ENCODE measurements around the gene VDR. TPM values are rescaled to one million over a fixed set of nuclear protein-coding genes. Genes with fewer than 3 reads are reported as not detected.

Gene VDR
- total RNA-seq, 1 experiment from 2014 or later: 9.5 TPM

DNA sequence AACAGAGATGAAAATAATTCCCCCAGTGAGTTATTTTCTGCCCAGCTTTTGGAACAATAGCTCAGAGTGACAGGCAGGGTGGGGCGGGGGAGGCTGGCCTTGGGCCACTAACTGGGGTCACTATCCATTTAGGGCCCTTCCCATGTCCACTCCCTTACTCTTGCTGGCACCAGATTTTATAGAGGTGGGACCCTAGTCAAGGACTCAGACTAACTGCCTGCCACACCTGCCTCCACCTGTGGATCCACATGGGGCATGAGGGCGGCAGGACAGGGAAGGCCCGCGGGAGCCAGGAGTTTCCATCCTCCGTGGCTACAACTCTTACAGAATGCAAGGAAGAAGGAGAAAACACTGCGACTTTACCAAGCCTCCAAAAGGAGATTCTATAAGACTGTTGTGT lies 10.1 kb downstream of the VDR start:
- no peak for DNase-seq (ENCODE audit: low read depth, low spot score)
- Histone ChIP-seq H3K79me2 (ENCODE audit: insufficient read depth, low read length) (peaks cover 9% of the 10 kb centered on the region; the same call in 1 of the 2 replicates), H2AFZ (ENCODE audit: low read depth, low read length, poor library complexity, severe bottlenecking) (no peak overlapping the region), H3K9ac (ENCODE audit: low read length) (no peak overlapping the region), H4K20me1 (ENCODE audit: insufficient read depth) (no peaks in the 10 kb centered on the region), H3K36me3 (ENCODE audit: control insufficient read depth in 1 of 2, insufficient read depth in 2 of 2, low read length in 2 of 2) (no peaks in the 10 kb centered on the region), H3K27me3 (ENCODE audit: insufficient read depth, low read length) (no peaks in the 10 kb centered on the region), H3K4me3 (replicated peaks in 1 of 2; ENCODE audit: low read depth in 1 of 2, low read length in 2 of 2) (no peak overlapping the region), H3K27ac (ENCODE audit: low read depth, low read length) (no peak overlapping the region), H3K4me1 (ENCODE audit: control insufficient read depth in 1 of 2, insufficient read depth in 2 of 2, low read length in 2 of 2) (0 out of 4 replicates have a peak, but pooled peaks cover 0 to 2% of the 10 kb centered on the region in 2 experiments), H3K9me3 (ENCODE audit: control insufficient read depth in 1 of 2, insufficient read depth in 1 of 2, low read depth in 1 of 2, low read length in 2 of 2) (no peaks in the 10 kb centered on the region), H3K4me2 (ENCODE audit: low read length) (no peak overlapping the region), H3K9me2 (ENCODE audit: insufficient read depth) (no peaks in the 10 kb centered on the region)
- ChIA-PET POLR2A (interaction anchor here (3.7 kb wide), 1 partner anchor 10 kb away, joined by 18 read pairs; the partner anchor contains the start of gene VDR), RAD21 (ENCODE audit: low non-redundant PET in 1 of 2, low total read pairs in 2 of 2, uncharacterized antibody in 2 of 2, unreplicated experiment in 2 of 2) (no interaction called here), CTCF (interaction anchor here (1.7 kb wide), 1 partner anchor 10 kb away, joined by 10 read pairs; the partner anchor contains the start of gene VDR)
- TF ChIP-seq YY1 (IDR thresholded peaks at IDR 0.05; ENCODE audit: extremely low read depth, insufficient replicate concordance, low read depth, low read length) (no peak), ZFX (IDR thresholded peaks at IDR 0.05) (no peak)
- no peak for ATAC-seq
- BruUV-seq (replicated peaks): no TSS peak
- intact Hi-C loops (cut with micrococcal nuclease): no loop called here

DNA sequence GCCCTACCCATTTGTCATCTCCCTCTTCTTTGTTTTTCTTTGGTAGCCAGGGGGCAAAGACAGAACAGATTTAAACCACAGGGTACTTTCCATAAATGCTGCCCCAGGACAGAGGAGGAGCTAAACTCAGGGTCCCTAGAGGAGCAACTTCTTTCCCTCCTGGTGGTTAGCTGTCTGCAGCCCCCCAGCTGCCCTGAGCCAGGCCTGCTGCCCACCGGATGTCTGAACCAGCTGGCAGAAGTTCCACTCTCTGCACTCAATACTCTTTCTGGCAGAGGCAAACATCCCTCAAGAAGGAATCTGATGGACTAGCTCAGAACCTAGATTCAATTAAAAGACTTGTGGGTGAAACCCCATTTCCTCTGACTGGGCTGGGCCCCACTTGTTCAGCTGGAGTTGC lies 10.7 kb downstream of the VDR start:
- Histone ChIP-seq H2AFZ (ENCODE audit: low read depth, low read length, poor library complexity, severe bottlenecking) (no peak overlapping the region), H3K9me3 (ENCODE audit: control insufficient read depth in 1 of 2, insufficient read depth in 1 of 2, low read depth in 1 of 2, low read length in 2 of 2) (no peaks in the 10 kb centered on the region), H3K27me3 (ENCODE audit: insufficient read depth, low read length) (no peaks in the 10 kb centered on the region), H3K36me3 (ENCODE audit: control insufficient read depth in 1 of 2, insufficient read depth in 2 of 2, low read length in 2 of 2) (no peaks in the 10 kb centered on the region), H3K27ac (ENCODE audit: low read depth, low read length) (no peak overlapping the region), H3K4me2 (ENCODE audit: low read length) (no peak overlapping the region), H3K9me2 (ENCODE audit: insufficient read depth) (no peaks in the 10 kb centered on the region), H3K4me1 (ENCODE audit: control insufficient read depth in 1 of 2, insufficient read depth in 2 of 2, low read length in 2 of 2) (0 out of 4 replicates have a peak, but pooled peaks cover 0 to 2% of the 10 kb centered on the region in 2 experiments), H3K79me2 (ENCODE audit: insufficient read depth, low read length) (peaks cover 9% of the 10 kb centered on the region; the same call in 1 of the 2 replicates), H4K20me1 (ENCODE audit: insufficient read depth) (no peaks in the 10 kb centered on the region), H3K9ac (ENCODE audit: low read length) (no peak overlapping the region), H3K4me3 (replicated peaks in 1 of 2; ENCODE audit: low read depth in 1 of 2, low read length in 2 of 2) (no peak overlapping the region)
- ATAC-seq (no peak), DNase-seq (ENCODE audit: low read depth, low spot score) (no peak)
- RAD21 ChIA-PET (ENCODE audit: low non-redundant PET in 1 of 2, low total read pairs in 2 of 2, uncharacterized antibody in 2 of 2, unreplicated experiment in 2 of 2): no interaction called here
- intact Hi-C loops (cut with micrococcal nuclease): no loop called here
- POLR2A ChIA-PET: interaction anchor here (3.7 kb wide), 1 partner anchor 11 kb away, joined by 18 read pairs; the partner anchor contains the start of gene VDR
- no TSS peak for BruUV-seq (replicated peaks)
- TF ChIP-seq FOSL1 (IDR thresholded peaks at IDR 0.05; ENCODE audit: low read depth): no peak
- TF ChIP-seq ZFX (IDR thresholded peaks at IDR 0.05): no peak
- no peak for TF ChIP-seq CBX3 (IDR thresholded peaks at IDR 0.05; ENCODE audit: low read depth)
- CTCF ChIA-PET: interaction anchor here (1.7 kb wide), 1 partner anchor 11 kb away, joined by 10 read pairs; the partner anchor contains the start of gene VDR

Data from HCT116 (cell line).